K562 (cell line): ENCODE results near the gene MTHFS. TPM values are rescaled to one million over a fixed set of nuclear protein-coding genes. Genes with fewer than 3 reads are reported as not detected.

Source experiments
- ATAC-seq: fragments of 200-7000 bp; cut with Tn5 transposase; 3 replicates; pipeline ENCODE4 v1.9.1; 2020; ENCODE audit warnings: moderate library complexity
- BruUV-seq: library from RNA; stranded (reverse); fragments of 400-500 nt; replicated peaks from 2 replicates; lab custom pipeline; 2021; lab: Mats Ljungman, UMichigan
- CTCF ChIA-PET: fragments of 300-600 bp; formaldehyde crosslinking; extraction: SDS; loops from one replicate; lab custom pipeline; 2021; ENCODE audit warnings: low intra/inter-chr PET ratio; lab: Yijun Ruan, JAX
- POLR2A ChIA-PET: fragments of 300-600, 350-650 bp; sonication (Branson Sonifier 250); formaldehyde crosslinking; extraction: SDS; loops from one replicate; lab custom pipeline; 2021; ENCODE audit warnings: antibody characterized with exemption, inconsistent platforms; lab: Yijun Ruan, JAX
- DNase-seq, 4 experiments: peaks; one replicate each; pipeline versions ENCODE4 v3.0.0 to v3.0.0-alpha.2; 2011 to 2018; ENCODE audit warnings: low spot score in 3 of 4, mixed read lengths in 3 of 4; ENCODE audit errors: extremely low read depth in 1 of 4
- FAIRE-seq: peaks from 2 replicates; lab custom pipeline; 2011; peaks lifted over from hg19 to GRCh38; lab: Jason Lieb, UNC
- H2AFZ ChIP-seq: 2 replicates; pipeline ENCODE4 v1.6.0; 2011; ENCODE audit warnings: low read depth, low read length, control low read depth, inconsistent platforms
- H3K27ac ChIP-seq: fragments of 200-600 bp; 3 replicates; pipeline ENCODE4 v1.8.0; 2011; ENCODE audit warnings: low read depth, mild to moderate bottlenecking, control low read depth, inconsistent platforms, low read length, moderate library complexity, mixed read lengths; ENCODE audit errors: extremely low read depth
- H3K27me3 ChIP-seq, 2 experiments: fragments of 300-600 bp in 1 of 2; 2 replicates in 1 of 2; 3 replicates in 1 of 2; pipeline versions ENCODE4 v1.6.0 to v1.8.0; 2011; ENCODE audit warnings: inconsistent platforms in 2 of 2, low read length in 2 of 2, mild to moderate bottlenecking in 1 of 2, mixed read lengths in 1 of 2, moderate library complexity in 1 of 2; ENCODE audit not compliant: control insufficient read depth in 2 of 2, insufficient read depth in 2 of 2
- H3K36me3 ChIP-seq: fragments of 300-600 bp; 3 replicates; pipeline ENCODE4 v1.8.0; 2011; ENCODE audit warnings: mild to moderate bottlenecking, low read length, inconsistent platforms; ENCODE audit not compliant: control insufficient read depth, insufficient read depth
- H3K4me1 ChIP-seq, 2 experiments: fragments of 200-600 bp in 1 of 2; replicated peaks in 1 of 2; 2 replicates in 1 of 2; 3 replicates in 1 of 2; pipeline versions ENCODE4 v1.5.1 to v1.8.0; 2011; ENCODE audit warnings: inconsistent platforms in 2 of 2, low read length in 2 of 2, mild to moderate bottlenecking in 1 of 2, mixed read lengths in 1 of 2, moderate library complexity in 1 of 2; ENCODE audit not compliant: control insufficient read depth in 2 of 2, insufficient read depth in 2 of 2
- H3K4me2 ChIP-seq: 2 replicates; pipeline ENCODE4 v1.6.1; 2011; ENCODE audit warnings: low read length, control low read depth, inconsistent platforms, mixed read lengths; ENCODE audit not compliant: insufficient read depth
- H3K4me3 ChIP-seq: fragments of 200-600 bp; sonication (generic), shearing (Covaris generic); 2 replicates; pipeline ENCODE4 v1.5.1; 2016; ENCODE audit warnings: control low read depth, inconsistent platforms
- H3K79me2 ChIP-seq: fragments of 200-600 bp; 3 replicates; pipeline ENCODE4 v1.8.0; 2011; ENCODE audit warnings: low read length, inconsistent platforms; ENCODE audit not compliant: control insufficient read depth, insufficient read depth
- H3K9ac ChIP-seq, 2 experiments: 2 replicates each; pipeline versions ENCODE4 v1.6.0 to v1.6.1; 2011; ENCODE audit warnings: low read depth in 2 of 2, low read length in 2 of 2, control low read depth in 1 of 2, inconsistent platforms in 1 of 2, mild to moderate bottlenecking in 1 of 2, mixed read lengths in 1 of 2; ENCODE audit not compliant: insufficient read depth in 1 of 2
- H3K9me1 ChIP-seq: one replicate; pipeline ENCODE4 v1.6.0; 2011; ENCODE audit warnings: inconsistent platforms, mild to moderate bottlenecking, low read length, moderate library complexity; ENCODE audit not compliant: control insufficient read depth, insufficient read depth
- H3K9me3 ChIP-seq: replicated peaks from 2 replicates; pipeline ENCODE4 v1.5.1; 2011; ENCODE audit warnings: low read depth, low read length, inconsistent platforms; ENCODE audit not compliant: control insufficient read depth, insufficient read depth
- H4K20me1 ChIP-seq: replicated peaks from 2 replicates; pipeline ENCODE4 v1.6.1; 2011; ENCODE audit warnings: low read length, inconsistent platforms, mixed read lengths; ENCODE audit not compliant: control insufficient read depth, insufficient read depth
- COPS2 ChIP-seq: fragments of 450-650 bp; conservative IDR thresholded peaks from 2 replicates; pipeline ENCODE4 v1.6.1; 2016; ENCODE audit warnings: mild to moderate bottlenecking, moderate library complexity
- CXXC5 ChIP-seq: fragments of 250-450 bp; sonication (Bioruptor Pico); IDR thresholded peaks from 2 replicates; pipeline ENCODE4 v1.8.0; 2022; ENCODE audit warnings: inconsistent platforms, mild to moderate bottlenecking, moderate library complexity
- EGR1 ChIP-seq: fragments of 450-650 bp; conservative IDR thresholded peaks from 2 replicates; pipeline ENCODE4 v1.6.1; 2017; ENCODE audit warnings: mild to moderate bottlenecking
- EWSR1 ChIP-seq: fragments of 450-650 bp; IDR thresholded peaks from 2 replicates; pipeline ENCODE4 v1.6.1; 2018; ENCODE audit warnings: borderline replicate concordance, mild to moderate bottlenecking, low read depth, moderate library complexity; ENCODE audit not compliant: partially characterized antibody
- HMGXB4 ChIP-seq: sonication (generic); formaldehyde crosslinking; IDR thresholded peaks from 2 replicates; pipeline ENCODE4 v1.8.1; 2023; ENCODE audit warnings: mild to moderate bottlenecking, missing genetic modification reagents
- ID3 ChIP-seq, 2 experiments: fragments of 250-450 bp in 1 of 2; fragments of 450-650 bp in 1 of 2; sonication (Bioruptor Pico) in 1 of 2; IDR thresholded peaks; 2 replicates each; pipeline versions ENCODE4 v1.6.1 to v1.8.0; 2016 to 2021; ENCODE audit warnings: mild to moderate bottlenecking in 2 of 2, moderate library complexity in 2 of 2, missing compliant biosample characterization in 1 of 2, missing genetic modification characterization in 1 of 2
- MBD1 ChIP-seq: fragments of 250-450 bp; sonication (Bioruptor Pico); IDR thresholded peaks from 2 replicates; pipeline ENCODE4 v1.8.0; 2022; ENCODE audit warnings: inconsistent platforms
- PHF20 ChIP-seq: fragments of 450-650 bp; IDR thresholded peaks from 2 replicates; pipeline ENCODE4 v1.6.1; 2018; ENCODE audit not compliant: partially characterized antibody
- TAF1 ChIP-seq: IDR thresholded peaks from 2 replicates; pipeline ENCODE4 v1.6.1; 2011; ENCODE audit warnings: mild to moderate bottlenecking, low read length, moderate library complexity; ENCODE audit not compliant: insufficient read depth, control insufficient read depth, severe bottlenecking; ENCODE audit errors: extremely low read depth
- TRIM24 ChIP-seq, 2 experiments: fragments of 450-650 bp; IDR thresholded peaks; 2 replicates each; pipeline ENCODE4 v1.6.1; 2016
- ZC3H11A ChIP-seq: IDR thresholded peaks from 2 replicates; pipeline ENCODE4 v1.6.1; 2012; ENCODE audit warnings: low read depth, low read length, improper control_type of control experiment
- ZEB2 ChIP-seq: fragments of 450-650 bp; IDR thresholded peaks from 2 replicates; pipeline ENCODE4 v1.6.1; 2016
- ZFP36 ChIP-seq: fragments of 150-350 bp; IDR thresholded peaks from 2 replicates; pipeline ENCODE4 v1.6.1; 2018; ENCODE audit warnings: low read length, low read depth; ENCODE audit not compliant: partially characterized antibody
- ZNF133 ChIP-seq: fragments of 250-450 bp; sonication (Bioruptor Pico); IDR thresholded peaks from 2 replicates; pipeline ENCODE4 v1.4.0; 2020; ENCODE audit warnings: mild to moderate bottlenecking
- WGBS: fragments of 100-300 bp; shearing (Covaris generic); methylation state at CpG from one replicate; pipeline ENCODE4 v1.1.6; 2016; ENCODE audit warnings: low coverage, mixed read lengths; ENCODE audit not compliant: insufficient coverage; ENCODE audit errors: missing lambda C conversion rate; 5-methylcytosine and 5-hydroxymethylcytosine counted together
- in situ Hi-C: fragments of 300-500 bp; cut with MboI; formaldehyde crosslinking; loops from 4 replicates; pipeline ENCODE4 v1.15.0; 2018; ENCODE audit warnings: inconsistent platforms, mixed read lengths
- intact Hi-C: fragments of 100-400 bp; cut with micrococcal nuclease; formaldehyde crosslinking; loops from 2 replicates; pipeline ENCODE4 v1.14.2; 2022
- polyA plus RNA-seq, 8 experiments: library from polyadenylated mRNA; depleted of rRNA in 4 of 8; stranded (reverse) in 5 of 8; unstranded in 3 of 8; fragments of >200 nt; fragmentation: Nextera tagmentation in 2 of 8; fragmentation: Illumina TruSeq in 1 of 8; extraction: Ambion mirVana in 2 of 8; extraction: Trizol in 1 of 8; gene quantifications; 2 replicates each; pipeline versions ENCODE4 v1.2.1 to v1.2.3, GENCODE V29; 2011 to 2014; ENCODE audit warnings: inconsistent platforms in 1 of 8, missing spikeins in 1 of 8
- total RNA-seq, 7 experiments: library from RNA; depleted of rRNA in 6 of 7; stranded (reverse); fragments of >200 nt in 6 of 7; fragmentation: Illumina TruSeq in 2 of 7; extraction: Trizol in 2 of 7; gene quantifications; 2 replicates each; pipeline versions ENCODE4 v1.2.1 to v1.2.3, GENCODE V29; 2011 to 2021; ENCODE audit warnings: low replicate concordance in 1 of 7

Gene MTHFS
- total and polyA plus RNA-seq, 9 of the 15 experiments (the other 6 are each of a cell fraction or from before 2014, with no cell fraction given) = 17.8 to 79.3 (median 41.7) TPM

GRCh38 chr15:79844221-79844620 lies 52.6 kb downstream of the MTHFS start:
- H3K9me3 ChIP-seq = no peaks in the 10 kb centered on the region
- H3K27me3 ChIP-seq = no peaks in the 10 kb centered on the region
- FAIRE-seq (no peak), ATAC-seq (no peak), DNase-seq (no peak)
- BruUV-seq = no TSS peak
- TF ChIP-seq ZNF133 (no peak), EGR1 (no peak), TRIM24 (IDR thresholded peaks at IDR 0.05) (no peak), ID3 (CRISPR knock-in tag; IDR thresholded peaks at IDR 0.05) (no peak), ID3 (tag; IDR thresholded peaks at IDR 0.05) (no peak), CXXC5 (CRISPR knock-in tag) (no peak)
- no peaks in the 10 kb centered on the region for H3K4me1 ChIP-seq
- CTCF ChIA-PET = no interaction called here
- H3K4me3 ChIP-seq = no peak overlapping the region
- H2AFZ ChIP-seq = no peak overlapping the region
- no peak overlapping the region for H3K4me2 ChIP-seq
- no peaks in the 10 kb centered on the region for H4K20me1 ChIP-seq
- H3K9ac ChIP-seq = no peak overlapping the region
- peaks cover 2% of the 10 kb centered on the region for H3K9me1 ChIP-seq
- POLR2A ChIA-PET = interaction anchor here (0.7 to 0.9 kb wide), 2 partner anchors 9 to 11 kb away, joined by 3 to 4 read pairs; no protein-coding TSS in a partner anchor
- H3K36me3 ChIP-seq = peaks cover 36% of the 10 kb centered on the region; the same call in 2 of the 3 replicates
- in situ Hi-C loops = no loop called here
- H3K27ac ChIP-seq = no peak overlapping the region
- intact Hi-C loops = no loop called here
- H3K79me2 ChIP-seq = no peaks in the 10 kb centered on the region
- WGBS = 94% methylated on average over 3 of the region's 3 CpGs

- Histone ChIP-seq H3K4me3 (no peak overlapping the region), H3K27me3 (no peaks in the 10 kb centered on the region), H3K36me3 (peaks cover 22% of the 10 kb centered on the region; the same call in 2 of the 3 replicates), H4K20me1 (no peaks in the 10 kb centered on the region), H3K4me1 (peaks cover 3% of the 10 kb centered on the region in 2 experiments; a peak in 1 of 5 replicates), H3K9ac (no peak overlapping the region), H3K79me2 (no peaks in the 10 kb centered on the region), H3K9me1 (no peaks in the 10 kb centered on the region), H3K27ac (no peak overlapping the region), H2AFZ (no peak overlapping the region), H3K9me3 (no peaks in the 10 kb centered on the region), H3K4me2 (no peak overlapping the region)
- in situ Hi-C loops (no loop called here), intact Hi-C loops (no loop called here)
- ChIA-PET POLR2A (no interaction called here), CTCF (no interaction called here)
- DNase-seq (no peak), FAIRE-seq (no peak), ATAC-seq (no peak)
- BruUV-seq = no TSS peak
- TF ChIP-seq MBD1 = no peak
- no peak for TF ChIP-seq ZC3H11A
- no peak for TF ChIP-seq COPS2
- TF ChIP-seq HMGXB4 = no peak
- no peak for TF ChIP-seq PHF20
- TF ChIP-seq EWSR1 = no peak
- no peak for TF ChIP-seq ZEB2
- TF ChIP-seq ZFP36 = no peak
- no peak for TF ChIP-seq TAF1
Measured at GRCh38 chr15:79837846-79838245, 59.0 kb downstream of the MTHFS start.
